ENCODE data around the gene FOLR1.
"Not testable (repeated sequence)": the region's sequence is repeated elsewhere in the genome, so short reads cannot be mapped to it uniquely, and the experiment has no call there.

FOLR1 gene

GRCh38 chr11:72181553-72181958, 10.4 kb upstream of the FOLR1 start:
- DNase-seq (ENCODE audit: low spot score), result peak; percentile 20

GRCh38 chr11:72188267-72188666, 3.7 kb upstream of the FOLR1 start:
- DNase-seq (ENCODE audit: low spot score), result no peak

DNA sequence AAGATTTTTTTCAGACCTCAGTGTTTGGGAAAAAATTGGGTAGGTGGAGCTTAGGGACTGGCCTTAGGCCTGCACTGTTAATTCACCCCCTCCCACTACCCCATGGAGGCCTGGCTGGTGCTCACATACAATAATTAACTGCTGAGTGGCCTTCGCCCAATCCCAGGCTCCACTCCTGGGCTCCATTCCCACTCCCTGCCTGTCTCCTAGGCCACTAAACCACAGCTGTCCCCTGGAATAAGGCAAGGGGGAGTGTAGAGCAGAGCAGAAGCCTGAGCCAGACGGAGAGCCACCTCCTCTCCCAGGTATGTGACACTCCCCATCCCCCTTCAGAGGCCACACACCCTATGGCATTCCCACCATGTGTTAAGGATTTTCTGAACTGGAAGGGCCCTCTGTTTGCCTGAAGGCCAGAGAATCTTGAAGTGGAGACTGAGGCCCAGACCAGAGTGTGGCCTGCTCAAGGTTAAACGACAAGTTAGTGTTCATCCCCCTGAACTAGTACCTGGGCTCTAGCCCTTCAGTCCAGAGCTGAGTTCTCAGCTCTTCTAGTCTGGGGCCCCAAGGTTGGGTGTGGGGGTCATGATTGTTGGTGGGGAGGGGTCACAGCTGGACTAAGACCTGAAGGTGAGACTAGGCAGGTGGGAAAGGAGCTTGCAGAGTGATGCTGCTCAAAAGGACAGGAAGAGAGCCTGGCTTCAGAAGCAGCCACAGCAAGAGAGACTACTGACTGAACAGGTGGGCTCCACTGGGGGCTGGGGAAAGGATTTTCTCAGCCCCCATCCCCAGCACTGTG, 2.3 kb upstream of the FOLR1 start:
- DNase-seq (ENCODE audit: low spot score), result no peak

DNA sequence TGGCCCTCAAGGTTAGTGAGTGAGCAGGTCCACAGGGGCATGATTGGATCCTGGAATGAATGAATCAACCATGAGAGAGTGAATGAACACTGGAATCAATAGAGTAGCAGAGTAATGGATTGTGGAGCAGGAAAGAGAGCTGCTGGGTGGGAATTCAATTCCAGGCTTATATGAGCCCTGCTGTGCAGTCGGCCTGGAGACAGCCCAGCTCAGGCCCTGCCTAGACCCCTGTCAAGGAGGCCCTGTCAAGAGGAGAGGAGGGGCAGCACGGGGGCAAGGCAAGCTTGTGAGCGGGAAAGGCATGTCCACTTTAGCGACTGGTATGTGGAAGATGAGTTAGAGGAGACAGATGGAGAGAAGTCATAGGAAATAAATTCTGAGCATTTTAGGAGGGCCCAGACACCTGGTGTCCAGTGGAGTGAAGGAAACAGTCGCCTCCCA, 1.3 kb upstream of the FOLR1 start:
- DNase-seq (ENCODE audit: low spot score), result no peak

DNA sequence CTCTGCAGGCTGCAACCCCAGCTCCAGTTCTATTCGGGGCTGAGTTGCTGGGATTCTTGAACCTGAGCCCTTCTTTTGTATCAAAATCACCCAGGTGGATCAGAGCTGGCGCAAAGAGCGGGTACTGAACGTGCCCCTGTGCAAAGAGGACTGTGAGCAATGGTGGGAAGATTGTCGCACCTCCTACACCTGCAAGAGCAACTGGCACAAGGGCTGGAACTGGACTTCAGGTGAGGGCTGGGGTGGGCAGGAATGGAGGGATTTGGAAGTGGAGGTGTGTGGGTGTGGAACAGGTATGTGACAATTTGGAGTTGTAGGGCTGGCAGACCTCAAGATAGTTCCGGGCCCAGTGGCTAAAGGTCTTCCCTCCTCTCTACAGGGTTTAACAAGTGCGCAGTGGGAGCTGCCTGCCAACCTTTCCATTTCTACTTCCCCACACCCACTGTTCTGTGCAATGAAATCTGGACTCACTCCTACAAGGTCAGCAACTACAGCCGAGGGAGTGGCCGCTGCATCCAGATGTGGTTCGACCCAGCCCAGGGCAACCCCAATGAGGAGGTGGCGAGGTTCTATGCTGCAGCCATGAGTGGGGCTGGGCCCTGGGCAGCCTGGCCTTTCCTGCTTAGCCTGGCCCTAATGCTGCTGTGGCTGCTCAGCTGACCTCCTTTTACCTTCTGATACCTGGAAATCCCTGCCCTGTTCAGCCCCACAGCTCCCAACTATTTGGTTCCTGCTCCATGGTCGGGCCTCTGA, 3.8 kb downstream of the FOLR1 start:
- no peak for DNase-seq (ENCODE audit: low spot score)

GRCh38 chr11:72201445-72201844, 9.5 kb downstream of the FOLR1 start:
- DNase-seq (ENCODE audit: low spot score), result not testable (repeated sequence)

DNA sequence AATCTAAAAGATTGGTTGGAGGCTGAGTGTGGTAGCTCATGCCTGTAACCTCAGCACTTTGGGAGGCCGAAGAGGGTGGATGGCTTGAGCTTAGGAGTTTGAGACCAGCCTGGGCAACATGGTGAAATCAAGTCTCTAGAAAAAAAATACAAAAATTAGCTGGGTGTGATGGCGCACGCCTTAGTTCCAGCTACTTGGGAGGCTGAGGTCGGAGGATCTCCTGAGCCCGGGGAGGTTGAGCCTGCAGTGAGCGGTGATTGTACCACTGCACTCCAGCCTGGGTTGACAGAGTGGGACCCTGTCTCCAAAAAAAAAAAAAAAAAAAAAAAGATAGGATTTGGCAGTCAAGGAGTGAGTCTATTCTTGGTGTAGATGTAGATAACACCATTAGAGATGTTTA, 10.6 kb downstream of the FOLR1 start:
- no peak for DNase-seq (ENCODE audit: low spot score)

- DNase-seq (ENCODE audit: low spot score), result no peak
Measured at GRCh38 chr11:72203163-72203562, 11.2 kb downstream of the FOLR1 start.

DNA sequence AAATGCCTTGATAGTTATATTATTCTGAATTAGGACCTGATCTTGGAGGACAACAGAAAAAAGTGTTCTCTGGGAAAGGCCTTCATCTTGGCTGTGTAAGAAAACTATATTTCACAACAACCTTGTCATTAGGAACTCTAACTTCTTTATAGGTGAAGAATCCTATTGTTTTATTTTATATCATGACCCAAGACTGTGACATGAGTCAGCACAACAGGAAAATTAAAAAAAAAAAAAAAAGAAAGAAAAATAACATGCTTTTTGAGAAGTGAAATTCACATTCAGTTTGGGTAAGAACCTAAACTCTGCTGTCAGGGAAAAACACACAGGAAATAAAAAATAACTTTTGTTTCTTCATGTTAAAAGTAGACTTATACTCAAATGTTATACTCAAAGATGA, 12.9 kb downstream of the FOLR1 start:
- DNase-seq (ENCODE audit: low spot score), result no peak

- DNase-seq (ENCODE audit: low spot score), result not testable (repeated sequence)
Measured at GRCh38 chr11:72206794-72207193, 14.9 kb downstream of the FOLR1 start.

DNA sequence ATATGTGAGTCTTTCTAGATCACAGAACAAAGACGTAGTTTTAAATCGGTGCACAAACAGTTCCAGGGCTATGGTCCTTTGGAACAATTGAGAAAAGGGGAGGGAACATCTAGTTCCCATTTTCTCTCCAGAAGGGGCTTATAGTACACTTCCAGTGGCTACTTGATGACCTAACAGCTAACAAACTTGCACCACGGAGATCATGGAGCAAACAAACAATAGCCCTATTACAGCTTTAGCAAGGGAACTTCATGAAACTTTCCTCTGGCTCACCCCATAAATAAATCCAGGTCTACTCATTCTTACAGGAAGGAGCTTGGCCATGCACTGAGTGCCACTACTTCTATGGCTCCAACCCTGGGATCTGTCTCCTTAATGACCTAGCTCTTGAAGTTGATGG, 16.3 kb downstream of the FOLR1 start:
- DNase-seq (ENCODE audit: low spot score), result no peak

DNA sequence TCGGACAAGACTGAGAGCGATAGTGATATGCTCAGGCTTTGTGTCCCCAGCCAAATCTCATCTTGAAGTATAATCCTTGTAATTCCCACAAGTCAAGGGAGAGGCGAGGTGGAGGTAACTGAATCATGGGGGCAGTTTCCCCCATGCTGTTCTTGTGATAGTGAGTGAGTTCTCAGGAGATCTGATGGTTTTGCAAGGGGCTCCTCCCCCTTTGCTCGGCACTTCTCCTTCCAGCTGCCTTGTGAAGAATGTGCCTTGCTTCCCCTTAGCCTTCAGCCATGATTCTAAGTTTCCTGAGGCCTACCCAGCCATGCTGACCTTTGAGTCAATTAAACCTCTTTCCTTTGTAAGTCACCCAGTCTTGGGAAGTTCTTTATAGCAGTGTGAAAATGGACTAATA, 17.2 kb downstream of the FOLR1 start:
- no peak for DNase-seq (ENCODE audit: low spot score)

GRCh38 chr11:72216638-72217037, 24.7 kb downstream of the FOLR1 start, which contains the start of gene FOLR2:
TSS of gene FOLR2 (plus strand) at chr11:72216794. CDS start at chr11:72218585, 1,791 bp downstream.
- DNase-seq (ENCODE audit: low spot score), result no peak

GRCh38 chr11:72217841-72218240, 25.9 kb downstream of the FOLR1 start:
- DNase-seq (ENCODE audit: low spot score), result no peak

DNA sequence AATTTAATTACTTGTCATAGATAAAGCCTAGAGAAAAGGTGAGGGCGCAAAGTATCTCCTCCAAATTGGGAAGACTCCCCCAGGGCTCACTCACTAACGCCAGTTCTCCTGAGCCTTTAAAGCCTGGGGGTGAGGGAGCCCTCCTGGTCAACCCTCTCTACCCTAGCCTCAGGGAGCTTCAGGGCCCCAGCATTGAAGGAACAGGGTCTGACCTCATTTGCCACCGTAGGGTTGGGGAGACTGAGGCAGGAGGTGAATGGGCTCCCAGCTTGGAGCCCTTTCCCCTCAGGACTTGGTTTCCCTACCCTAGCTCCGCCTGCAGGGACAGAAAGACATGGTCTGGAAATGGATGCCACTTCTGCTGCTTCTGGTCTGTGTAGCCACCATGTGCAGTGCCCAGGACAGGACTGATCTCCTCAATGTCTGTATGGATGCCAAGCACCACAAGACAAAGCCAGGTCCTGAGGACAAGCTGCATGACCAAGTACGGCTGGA, 26.4 kb downstream of the FOLR1 start:
- DNase-seq (ENCODE audit: low spot score), result no peak

- no peak for DNase-seq (ENCODE audit: low spot score)
Measured at GRCh38 chr11:72220696-72221363, 28.9 kb downstream of the FOLR1 start.

DNA sequence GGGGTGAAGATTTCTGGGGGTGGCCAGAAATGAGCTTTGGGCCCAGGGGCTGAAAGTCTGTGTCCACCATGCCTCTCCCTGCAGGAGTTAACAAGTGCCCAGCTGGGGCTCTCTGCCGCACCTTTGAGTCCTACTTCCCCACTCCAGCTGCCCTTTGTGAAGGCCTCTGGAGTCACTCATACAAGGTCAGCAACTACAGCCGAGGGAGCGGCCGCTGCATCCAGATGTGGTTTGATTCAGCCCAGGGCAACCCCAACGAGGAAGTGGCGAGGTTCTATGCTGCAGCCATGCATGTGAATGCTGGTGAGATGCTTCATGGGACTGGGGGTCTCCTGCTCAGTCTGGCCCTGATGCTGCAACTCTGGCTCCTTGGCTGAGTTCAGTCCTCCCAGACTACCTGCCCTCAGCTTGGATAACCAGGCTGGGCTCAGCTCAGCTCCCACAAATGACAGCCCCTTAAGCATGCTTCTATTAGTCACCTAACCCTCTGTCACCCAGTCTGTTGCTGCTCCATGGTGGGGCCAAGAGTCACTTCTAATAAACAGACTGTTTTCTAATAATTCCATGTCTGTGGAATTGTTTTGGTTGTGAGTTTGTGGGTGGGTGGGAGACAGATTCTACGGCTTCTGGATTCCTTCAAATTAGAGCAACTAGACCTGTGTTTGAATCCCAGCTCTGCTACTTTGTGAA, 29.6 kb downstream of the FOLR1 start:
- DNase-seq (ENCODE audit: low spot score), result no peak

DNA sequence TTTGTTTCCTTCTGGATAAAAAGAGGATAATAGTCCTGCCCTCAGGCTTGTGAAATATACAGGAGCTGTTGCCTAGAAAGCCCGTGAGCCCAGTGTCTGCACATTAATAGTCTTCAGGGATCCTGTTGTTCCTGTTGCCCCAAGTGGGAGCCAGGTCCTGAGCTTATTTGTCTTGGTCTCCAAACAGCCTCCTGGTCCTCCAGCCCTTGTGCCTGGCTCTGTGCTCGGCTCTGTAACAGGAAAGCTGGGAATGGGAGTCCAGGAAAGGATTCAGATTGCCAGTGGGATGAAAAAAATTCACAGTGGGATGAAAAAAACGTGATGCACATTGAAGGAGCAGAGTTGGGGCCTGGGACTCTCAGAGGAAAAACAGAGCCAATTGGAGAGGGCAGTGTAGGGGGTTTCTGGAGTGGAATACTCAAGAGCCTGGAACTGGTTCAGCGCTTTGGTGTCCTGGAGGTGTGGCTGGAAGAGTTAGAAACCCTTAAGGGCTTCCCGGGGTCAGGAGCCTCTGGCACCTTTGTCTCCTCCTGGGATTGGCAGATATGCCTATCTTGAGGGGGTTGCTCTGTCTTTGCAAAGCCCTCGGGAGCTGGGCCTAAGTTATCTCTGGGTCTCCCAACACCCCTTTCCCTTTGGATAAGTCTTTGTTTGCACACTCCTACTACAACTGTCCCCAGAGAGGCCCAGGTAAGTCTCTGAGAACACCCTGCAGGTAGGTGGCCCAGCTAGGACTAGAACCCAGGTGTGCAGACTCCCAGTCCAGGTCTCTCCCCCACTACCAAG, 30.4 kb downstream of the FOLR1 start:
- no peak for DNase-seq (ENCODE audit: low spot score)

GRCh38 chr11:72222907-72223614, 31.1 kb downstream of the FOLR1 start:
- peak; percentile 68 for DNase-seq (ENCODE audit: low spot score)

Data from HuH-7 (cell line).